HG03095 (cell line): Measurements from ENCODE around the gene TBL3.
"Not testable (repeated sequence)": the region's sequence is repeated elsewhere in the genome, so short reads cannot be mapped to it uniquely, and the experiment has no call there.

ENCODE experiments used
- ATAC-seq: cut with Tn5 transposase; IDR thresholded peaks from one replicate; pipeline ENCODE4 v1.9.1; 2021; ENCODE audit warnings: moderate library complexity; ENCODE audit not compliant: unreplicated experiment

TBL3 gene

DNA sequence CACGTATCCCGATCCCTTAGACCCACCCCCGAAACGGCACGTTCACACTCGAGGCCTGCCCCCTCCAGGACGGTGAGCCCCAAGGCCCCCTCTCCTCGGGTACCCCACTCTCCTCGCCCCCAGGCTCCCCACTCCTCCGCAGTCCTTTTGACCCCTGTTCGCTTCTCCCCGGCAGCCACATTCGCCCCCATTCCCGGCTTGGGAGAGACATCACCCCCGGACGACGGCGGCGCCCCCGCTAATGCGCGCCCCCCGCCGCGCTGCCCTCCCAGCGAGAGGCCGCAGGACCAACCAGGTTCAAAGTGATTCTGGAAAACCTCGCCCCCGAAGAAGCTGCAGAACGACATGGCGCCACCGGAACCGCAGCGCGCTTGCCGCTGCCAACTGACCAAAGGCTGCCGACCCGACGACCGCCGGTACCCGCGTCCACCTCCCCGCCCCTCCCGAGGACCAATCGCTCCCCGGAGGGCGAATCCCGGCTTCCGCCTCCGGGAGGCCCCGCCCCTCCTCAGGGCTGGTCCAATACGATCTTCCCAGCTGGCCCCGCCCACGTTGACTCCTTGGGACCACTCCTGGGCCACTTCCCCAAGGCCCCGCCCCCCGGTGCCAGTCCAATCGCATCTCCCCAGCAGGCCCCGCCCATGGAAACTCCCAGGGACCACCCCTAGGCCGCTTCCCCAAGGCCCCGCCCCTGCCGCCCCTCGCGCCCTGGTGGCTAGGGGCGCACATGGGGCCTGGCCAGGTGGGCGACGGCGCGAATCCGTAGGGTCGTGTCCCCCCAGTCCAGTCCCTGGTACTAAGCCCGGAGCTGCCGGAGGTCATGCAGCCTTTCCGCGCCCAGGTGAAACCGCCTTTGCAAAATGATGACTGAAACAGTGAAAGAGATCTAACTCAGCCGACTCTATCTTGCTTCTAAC lies 28.8 kb upstream of the TBL3 start, which contains the start of gene MSRB1:
Gene MSRB1, minus strand, starts transcription at position 390 of the 917 bp plus-strand sequence. Its CDS starts 43 bp downstream, at position 347.
- ATAC-seq, result peak; percentile 89

- no peak for ATAC-seq
These were observed 27.1 kb upstream of the TBL3 start for GRCh38 chr16:1944612-1945199.

GRCh38 chr16:1945559-1946391 lies 26.1 kb upstream of the TBL3 start:
- no peak for ATAC-seq

- ATAC-seq, result no peak
These were observed 25.1 kb upstream of the TBL3 start for GRCh38 chr16:1946495-1947368.

GRCh38 chr16:1947369-1947670 lies 24.5 kb upstream of the TBL3 start:
- ATAC-seq, result no peak

- no peak for ATAC-seq
These were observed 22.3 kb upstream of the TBL3 start for GRCh38 chr16:1949507-1949906.

- ATAC-seq, result no peak
These were observed 21.8 kb upstream of the TBL3 start for GRCh38 chr16:1950047-1950446.

DNA sequence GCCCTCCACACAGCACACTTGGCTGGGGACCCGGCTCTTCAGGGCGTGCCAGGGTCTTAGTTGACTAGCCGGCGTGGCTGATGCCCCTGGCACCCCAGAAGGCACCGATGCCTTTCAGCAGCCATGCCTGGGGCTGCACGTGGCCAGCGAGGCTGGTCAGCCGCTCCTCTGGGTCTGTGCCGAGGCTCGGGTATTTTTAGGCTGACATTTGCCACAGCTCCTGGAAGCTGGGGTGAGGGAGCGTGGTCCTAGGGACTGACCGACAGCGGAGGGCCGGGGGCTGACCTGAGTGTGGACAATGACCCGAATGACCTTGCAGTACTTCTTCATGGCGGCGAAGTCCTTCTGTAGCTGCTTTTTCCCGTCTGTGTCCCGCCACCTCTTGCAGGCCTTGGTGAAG lies 21.3 kb upstream of the TBL3 start:
- ATAC-seq, result no peak

- ATAC-seq, result no peak
These were observed 18.1 kb upstream of the TBL3 start for GRCh38 chr16:1953734-1954133.

DNA sequence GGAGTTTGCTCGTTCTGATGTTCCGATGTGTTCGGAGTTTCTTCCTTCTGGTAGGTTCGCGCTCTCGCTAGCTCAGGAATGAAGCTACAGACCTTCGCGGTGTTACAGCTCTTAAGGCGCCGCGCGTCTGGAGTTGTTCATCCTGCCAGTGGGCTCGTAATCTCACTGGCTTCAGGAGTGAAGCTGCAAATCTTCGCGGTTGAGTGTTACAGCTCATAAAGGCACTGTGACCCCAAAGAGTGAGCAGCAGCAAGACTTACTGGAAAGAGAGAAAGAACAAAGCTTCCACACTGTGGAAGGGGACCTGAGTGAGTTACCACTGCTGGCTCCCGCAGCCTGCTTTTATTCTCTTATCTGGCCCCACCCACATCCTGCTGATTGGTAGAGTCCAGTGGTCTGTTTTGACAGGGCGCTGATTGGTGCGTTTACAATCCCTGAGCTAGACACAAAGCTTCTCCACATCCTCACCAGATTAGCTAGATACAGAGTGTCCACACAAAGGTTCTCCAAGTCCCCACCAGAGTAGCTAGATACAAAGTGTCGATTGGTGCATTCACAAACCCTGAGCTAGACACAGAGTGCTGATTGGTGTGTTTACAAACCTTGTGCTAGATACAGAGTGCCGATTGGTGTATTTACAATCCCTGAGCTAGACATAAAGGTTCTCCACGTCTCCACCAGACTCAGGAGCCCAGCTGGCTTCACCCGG lies 14.3 kb upstream of the TBL3 start:
- ATAC-seq, result not testable (repeated sequence)

- not testable (repeated sequence) for ATAC-seq
These were observed 13.7 kb upstream of the TBL3 start for GRCh38 chr16:1958143-1958491.

- peak; percentile 6 for ATAC-seq
These were observed 13.1 kb upstream of the TBL3 start for GRCh38 chr16:1958715-1959268.

- peak; percentile 63 for ATAC-seq
These were observed 12.4 kb upstream of the TBL3 start, which contains the start of gene NDUFB10 for GRCh38 chr16:1959269-1960039. TSS of gene NDUFB10 (plus strand) at chr16:1959538. CDS start at chr16:1959625, 87 bp downstream.

DNA sequence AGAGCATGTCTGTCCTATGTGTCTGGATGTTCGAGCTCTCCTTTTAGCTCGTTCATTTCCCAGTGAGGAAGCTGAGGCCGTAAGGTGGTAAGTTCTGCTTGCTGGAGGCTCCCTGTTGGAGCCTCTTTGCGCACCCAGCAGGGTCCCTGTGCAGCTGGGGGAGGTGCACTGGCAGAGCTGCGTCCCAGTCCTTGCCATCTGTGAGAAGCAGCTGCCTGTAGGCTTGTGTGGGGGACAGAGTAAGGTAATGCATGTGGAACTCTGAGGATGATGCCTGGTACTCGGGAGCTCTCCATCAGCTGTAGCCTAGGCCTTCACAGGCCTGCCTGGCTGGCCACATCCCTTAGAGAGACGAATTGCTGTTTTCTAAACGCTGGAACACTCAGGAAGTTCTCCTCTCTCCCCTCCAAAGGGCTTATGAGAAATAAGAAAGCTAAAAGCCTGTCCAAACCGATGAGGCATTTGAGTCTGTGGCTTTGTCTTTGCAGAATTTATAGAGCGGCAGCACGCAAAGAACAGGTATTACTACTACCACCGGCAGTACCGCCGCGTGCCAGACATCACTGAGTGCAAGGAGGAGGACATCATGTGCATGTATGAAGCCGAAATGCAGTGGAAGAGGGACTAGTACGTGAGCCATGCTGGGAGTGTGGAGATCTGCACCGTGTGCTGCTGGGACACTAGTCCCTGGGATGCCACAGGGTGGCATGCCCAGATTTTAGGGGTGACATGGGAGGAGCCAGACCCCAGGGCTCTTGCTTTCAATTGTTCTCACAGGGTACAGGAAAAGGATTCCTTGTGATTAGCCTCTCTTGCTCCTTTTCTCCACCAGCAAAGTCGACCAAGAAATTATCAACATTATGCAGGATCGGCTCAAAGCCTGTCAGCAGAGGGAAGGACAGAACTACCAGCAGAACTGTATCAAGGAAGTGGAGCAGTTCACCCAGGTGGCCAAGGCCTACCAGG lies 10.9 kb upstream of the TBL3 start:
- no peak for ATAC-seq

GRCh38 chr16:1961651-1962067 lies 10.2 kb upstream of the TBL3 start:
- ATAC-seq, result no peak

GRCh38 chr16:1962161-1963153 lies 9.4 kb upstream of the TBL3 start:
- not testable (repeated sequence) for ATAC-seq
